Parathyroid adenoma (tissue), 2 donors: ENCODE results near the gene GNAI2.
A peak's percentile ranks its signal among the peaks of the same experiment; 100 is the strongest.

Experiments used
- H2AFZ ChIP-seq: fragments of 300-600 bp; sonication (generic); one replicate; pipeline ENCODE4 v1.7.0; 2017; ENCODE audit warnings: antibody characterized with exemption, mild to moderate bottlenecking
- H3K27ac ChIP-seq: fragments of 300-600 bp; sonication (generic); one replicate; pipeline ENCODE4 v1.7.0; 2017
- H3K27me3 ChIP-seq: fragments of 300-600 bp; sonication (generic); one replicate; pipeline ENCODE4 v1.7.0; 2017; ENCODE audit warnings: low read length; ENCODE audit not compliant: control insufficient read depth, insufficient read depth
- H3K36me3 ChIP-seq: fragments of 300-600 bp; sonication (generic); one replicate; pipeline ENCODE4 v1.7.0; 2017; ENCODE audit warnings: low read length; ENCODE audit not compliant: control insufficient read depth, insufficient read depth
- H3K4me1 ChIP-seq: fragments of 300-600 bp; sonication (generic); one replicate; pipeline ENCODE4 v1.7.0; 2017; ENCODE audit warnings: control low read depth
- H3K4me2 ChIP-seq: fragments of 300-600 bp; sonication (generic); one replicate; pipeline ENCODE4 v1.7.0; 2017; ENCODE audit warnings: low read length
- H3K4me3 ChIP-seq: fragments of 300-600 bp; sonication (generic); one replicate; pipeline ENCODE4 v1.7.0; 2017; ENCODE audit warnings: low read depth, low read length
- H3K79me2 ChIP-seq: fragments of 300-600 bp; sonication (generic); one replicate; pipeline ENCODE4 v1.7.0; 2017; ENCODE audit warnings: control low read depth
- H3K9ac ChIP-seq: fragments of 300-600 bp; sonication (generic); one replicate; pipeline ENCODE4 v1.7.0; 2017; ENCODE audit warnings: mild to moderate bottlenecking
- H3K9me3 ChIP-seq: fragments of 300-600 bp; sonication (generic); one replicate; pipeline ENCODE4 v1.7.0; 2017; ENCODE audit warnings: low read length; ENCODE audit not compliant: control insufficient read depth
- TF ChIP-seq, protein P1 (sequence below): fragments of 300-600 bp; sonication (generic); IDR thresholded peaks from one replicate; pipeline ENCODE4 v1.7.0; 2017; ENCODE audit warnings: antibody characterized with exemption, mild to moderate bottlenecking
- donor health status: primary hyperparathyroidism.

GNAI2 gene

DNA sequence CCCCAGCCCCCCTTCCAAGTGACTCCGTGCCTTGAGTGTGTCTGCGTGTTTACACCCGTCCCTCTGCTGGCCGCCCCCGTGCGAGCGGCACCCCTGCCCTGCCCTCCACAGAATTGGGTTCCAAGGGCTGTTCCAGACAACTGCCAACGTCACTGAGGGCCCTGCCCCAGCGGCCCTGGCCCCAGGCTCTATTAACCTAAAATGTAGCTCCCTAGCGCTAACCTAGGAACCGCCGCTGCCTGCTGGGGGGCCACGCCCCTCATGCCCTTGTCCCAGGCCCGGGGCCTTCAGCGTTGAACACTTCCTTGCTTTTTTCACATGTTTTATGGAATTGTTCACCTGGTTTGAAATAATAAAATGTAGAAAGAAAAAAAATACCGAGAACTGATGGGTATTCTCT is 23.0 kb downstream of the GNAI2 start:
- Histone ChIP-seq H2AFZ (no peak overlapping the region), H3K79me2 (peaks cover 3% of the 10 kb centered on the region), H3K9me3 (no peaks in the 10 kb centered on the region), H3K27ac (peak overlapping the region; percentile 89), H3K36me3 (no peaks in the 10 kb centered on the region), H3K4me2 (no peak overlapping the region), H3K4me3 (no peak overlapping the region), H3K4me1 (peaks cover 20% of the 10 kb centered on the region), H3K9ac (no peak overlapping the region), H3K27me3 (no peaks in the 10 kb centered on the region)
- TF ChIP-seq, protein P1, sequence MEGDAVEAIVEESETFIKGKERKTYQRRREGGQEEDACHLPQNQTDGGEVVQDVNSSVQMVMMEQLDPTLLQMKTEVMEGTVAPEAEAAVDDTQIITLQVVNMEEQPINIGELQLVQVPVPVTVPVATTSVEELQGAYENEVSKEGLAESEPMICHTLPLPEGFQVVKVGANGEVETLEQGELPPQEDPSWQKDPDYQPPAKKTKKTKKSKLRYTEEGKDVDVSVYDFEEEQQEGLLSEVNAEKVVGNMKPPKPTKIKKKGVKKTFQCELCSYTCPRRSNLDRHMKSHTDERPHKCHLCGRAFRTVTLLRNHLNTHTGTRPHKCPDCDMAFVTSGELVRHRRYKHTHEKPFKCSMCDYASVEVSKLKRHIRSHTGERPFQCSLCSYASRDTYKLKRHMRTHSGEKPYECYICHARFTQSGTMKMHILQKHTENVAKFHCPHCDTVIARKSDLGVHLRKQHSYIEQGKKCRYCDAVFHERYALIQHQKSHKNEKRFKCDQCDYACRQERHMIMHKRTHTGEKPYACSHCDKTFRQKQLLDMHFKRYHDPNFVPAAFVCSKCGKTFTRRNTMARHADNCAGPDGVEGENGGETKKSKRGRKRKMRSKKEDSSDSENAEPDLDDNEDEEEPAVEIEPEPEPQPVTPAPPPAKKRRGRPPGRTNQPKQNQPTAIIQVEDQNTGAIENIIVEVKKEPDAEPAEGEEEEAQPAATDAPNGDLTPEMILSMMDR = no peak

DNA sequence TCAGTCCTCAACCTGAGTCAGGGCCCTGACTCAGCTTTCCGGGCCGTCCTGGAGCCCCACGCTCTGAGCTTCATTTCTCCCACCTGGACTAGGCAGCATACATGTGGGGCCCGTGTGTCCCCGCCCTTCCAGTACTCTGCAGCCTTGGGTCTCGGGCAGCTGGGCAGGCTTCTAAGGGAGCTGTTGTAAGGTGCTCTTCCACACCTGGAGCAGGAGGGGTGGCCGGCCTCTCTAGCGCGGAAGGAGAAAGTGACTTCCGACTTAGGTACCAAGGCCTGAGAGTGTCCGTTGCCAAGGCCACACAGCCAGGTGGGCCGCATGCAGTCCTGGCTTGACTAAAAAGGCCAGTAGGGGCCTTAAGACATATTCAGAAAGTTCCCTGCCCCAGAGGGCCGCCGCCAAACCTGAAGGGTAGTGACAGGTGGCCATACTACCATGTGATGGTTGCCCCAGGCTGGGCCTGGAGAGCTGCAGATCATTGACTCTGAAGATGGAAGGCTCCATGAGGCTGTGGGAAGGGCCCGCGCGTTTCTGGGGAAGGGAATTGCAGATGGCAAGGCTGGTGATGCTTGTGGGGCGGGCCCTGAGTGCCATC is 23.5 kb downstream of the GNAI2 start:
- Histone ChIP-seq H3K4me2 (peak overlapping the region; percentile 45), H3K9me3 (no peaks in the 10 kb centered on the region), H3K4me3 (no peak overlapping the region), H3K27me3 (no peaks in the 10 kb centered on the region), H2AFZ (no peak overlapping the region), H3K79me2 (peaks cover 3% of the 10 kb centered on the region), H3K27ac (peak overlapping the region; percentile 89), H3K4me1 (peaks cover 26% of the 10 kb centered on the region), H3K9ac (no peak overlapping the region), H3K36me3 (no peaks in the 10 kb centered on the region)
- TF ChIP-seq, protein P1 = no peak

DNA sequence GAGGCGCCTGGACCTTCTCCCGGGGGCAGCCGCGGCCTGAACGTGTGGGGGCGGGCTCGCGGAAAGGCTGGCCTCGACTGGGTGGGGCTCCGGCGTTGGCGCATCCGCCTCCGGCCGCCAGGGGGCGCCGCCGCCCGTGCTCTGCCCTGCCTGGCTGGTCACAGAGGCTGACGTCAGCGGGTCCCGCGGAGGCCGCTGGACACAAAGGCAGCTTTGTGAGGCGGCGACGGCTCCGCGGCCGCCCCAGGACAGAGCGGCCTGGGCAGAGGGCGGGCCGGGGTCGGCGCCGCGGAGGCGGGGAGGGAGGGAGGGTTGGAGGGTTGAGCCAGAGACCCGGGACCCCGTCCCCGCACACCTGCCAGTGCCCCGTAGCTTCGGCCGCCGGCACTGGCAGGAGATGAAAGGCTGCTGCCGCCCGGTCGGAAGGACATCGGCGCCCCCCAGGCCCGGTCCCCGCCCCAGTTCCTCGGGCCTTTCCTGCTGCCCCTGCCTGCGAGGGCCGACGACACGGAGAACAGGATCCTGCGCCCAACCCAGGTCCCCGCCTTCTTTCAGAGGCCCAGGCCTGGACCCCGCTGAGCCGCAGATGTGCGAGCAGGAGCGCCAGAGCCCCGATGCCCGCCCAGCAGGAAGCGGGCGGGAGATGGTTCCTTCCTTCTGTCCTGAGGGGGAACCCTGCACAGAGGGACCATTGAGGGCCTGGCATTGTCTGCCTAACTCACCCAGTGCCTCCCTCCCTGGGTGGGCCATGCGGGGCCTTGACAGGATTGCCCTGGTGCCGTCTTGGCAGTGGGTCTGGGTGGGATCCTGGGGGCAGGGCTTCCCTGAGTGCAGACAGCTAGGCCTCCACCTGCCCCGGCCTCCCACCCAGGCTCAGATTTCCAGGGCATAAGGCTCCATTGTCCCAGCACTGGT is 24.3 kb downstream of the GNAI2 start:
- H3K27ac ChIP-seq = peak overlapping the region; percentile 89
- no peaks in the 10 kb centered on the region for H3K9me3 ChIP-seq
- peaks cover 31% of the 10 kb centered on the region for H3K4me1 ChIP-seq
- peaks cover 3% of the 10 kb centered on the region for H3K79me2 ChIP-seq
- H3K36me3 ChIP-seq = no peaks in the 10 kb centered on the region
- H3K4me3 ChIP-seq = peak overlapping the region; percentile 25
- H3K4me2 ChIP-seq = peak overlapping the region; percentile 45
- H3K9ac ChIP-seq = peak overlapping the region; percentile 6
- no peaks in the 10 kb centered on the region for H3K27me3 ChIP-seq
- peak overlapping the region; percentile 61 for H2AFZ ChIP-seq
- TF ChIP-seq, protein P1 = peak; percentile 99

DNA sequence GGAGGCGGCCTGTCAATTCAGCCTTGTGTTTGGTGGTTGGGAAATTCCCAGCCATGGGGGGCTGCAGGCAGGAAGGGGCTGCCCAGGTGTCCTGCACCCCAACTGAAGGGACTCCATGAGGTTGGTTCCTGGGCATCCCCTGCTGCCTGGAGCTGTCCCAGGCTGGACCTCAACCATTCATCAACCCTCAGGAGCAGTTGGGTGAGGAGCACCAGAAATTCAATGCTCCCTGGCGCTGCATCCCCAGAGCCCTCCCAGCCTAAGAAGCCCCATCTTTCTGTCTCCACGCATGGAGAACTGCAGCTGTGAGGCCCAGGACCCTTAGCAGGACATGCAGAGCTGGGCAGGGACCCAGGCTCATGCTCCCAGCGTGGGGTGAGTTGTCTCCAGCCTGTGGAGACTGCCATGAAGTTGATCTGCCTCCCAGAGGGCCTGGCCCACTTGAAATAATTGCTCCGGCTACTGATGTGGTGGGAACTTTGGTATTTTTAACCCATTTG is 25.0 kb downstream of the GNAI2 start:
- no peaks in the 10 kb centered on the region for H3K27me3 ChIP-seq
- no peak overlapping the region for H3K9ac ChIP-seq
- peaks cover 38% of the 10 kb centered on the region for H3K4me1 ChIP-seq
- H3K9me3 ChIP-seq = no peaks in the 10 kb centered on the region
- peak overlapping the region; percentile 25 for H3K4me3 ChIP-seq
- no peaks in the 10 kb centered on the region for H3K36me3 ChIP-seq
- TF ChIP-seq, protein P1 = no peak
- peak overlapping the region; percentile 61 for H2AFZ ChIP-seq
- H3K27ac ChIP-seq = peak overlapping the region; percentile 89
- H3K4me2 ChIP-seq = peak overlapping the region; percentile 45
- no peaks in the 10 kb centered on the region for H3K79me2 ChIP-seq
